Measurements from ENCODE around the gene EHMT1. TPM values are rescaled to one million over a fixed set of nuclear protein-coding genes. Genes with fewer than 3 reads are reported as not detected.
A peak's percentile ranks its signal among the peaks of the same experiment; 100 is the strongest.

EHMT1 gene
- total and polyA plus RNA-seq, 2 experiments from 2014 or later = 162 to 177 TPM

DNA sequence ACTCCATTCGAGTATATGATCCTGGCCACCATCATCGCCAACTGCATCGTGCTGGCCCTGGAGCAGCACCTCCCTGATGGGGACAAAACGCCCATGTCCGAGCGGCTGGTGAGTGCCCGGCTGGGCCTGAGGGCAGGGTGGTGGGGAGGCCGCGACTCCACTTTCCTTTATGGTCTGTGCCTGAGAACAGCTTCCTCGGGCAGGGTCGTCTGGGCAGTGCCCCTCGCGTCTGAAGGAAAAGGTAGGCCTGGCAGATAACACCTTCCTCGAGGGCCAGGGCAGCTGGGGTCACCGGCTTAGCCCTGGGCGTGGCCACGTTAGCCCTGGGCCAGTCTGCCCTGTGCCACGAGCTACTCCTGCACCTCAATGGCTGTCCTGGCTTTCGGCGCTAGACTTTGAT is 260.2 kb downstream of the EHMT1 start:
- Mint-ChIP-seq H3K36me3 (ENCODE audit: low read depth) (peaks cover 6% of the 10 kb centered on the region; the same call in 2 of the 3 replicates), H3K9me3 (peaks cover 3% of the 10 kb centered on the region), H3K4me3 (peak overlapping the region; percentile 42; the same call in 1 of the 3 replicates), H3K4me1 (peaks cover under 1% of the 10 kb centered on the region; the same call in 2 of the 3 replicates), H3K27ac (no peak overlapping the region), H3K27me3 (ENCODE audit: insufficient read depth, low read depth, poor library complexity) (peaks cover 20% of the 10 kb centered on the region)
- Histone ChIP-seq H3K36me3 (ENCODE audit: insufficient read depth) (no peaks in the 10 kb centered on the region), H3K27me3 (ENCODE audit: insufficient read depth) (peaks cover 16% of the 10 kb centered on the region; the same call in 1 of the 2 replicates), H3K27ac (ENCODE audit: low read depth) (no peak overlapping the region), H3F3A (replicated peaks; ENCODE audit: low read depth) (no peaks in the 10 kb centered on the region), H3K9me2 (ENCODE audit: insufficient read depth) (no peaks in the 10 kb centered on the region), H2AFZ (no peak overlapping the region), H3K4me2 (peak overlapping the region; percentile 79), H3K4me3 (peak overlapping the region; percentile 56), H3K4me1 (ENCODE audit: insufficient read depth) (no peaks in the 10 kb centered on the region; the same call in 1 of the 2 replicates), H4K20me1 (replicated peaks; ENCODE audit: insufficient read depth) (peaks cover 8% of the 10 kb centered on the region; the same call in 1 of the 2 replicates), H3K79me2 (replicated peaks; ENCODE audit: insufficient read depth) (no peaks in the 10 kb centered on the region)
- ATAC-seq = no peak
- TF ChIP-seq POLR2AphosphoS5 (IDR thresholded peaks at IDR 0.05; ENCODE audit: low read depth) (no peak), STAT1 (IDR thresholded peaks at IDR 0.05; ENCODE audit: unreplicated experiment) (no peak), EZH2phosphoT487 (IDR thresholded peaks at IDR 0.05; ENCODE audit: unreplicated experiment) (no peak), ZNF331 (CRISPR knock-in tag; IDR thresholded peaks at IDR 0.05; ENCODE audit: low read depth) (no peak), EZH2 (IDR thresholded peaks at IDR 0.05; ENCODE audit: low read depth, unreplicated experiment) (no peak)
- TF ChIP-seq, protein P1, sequence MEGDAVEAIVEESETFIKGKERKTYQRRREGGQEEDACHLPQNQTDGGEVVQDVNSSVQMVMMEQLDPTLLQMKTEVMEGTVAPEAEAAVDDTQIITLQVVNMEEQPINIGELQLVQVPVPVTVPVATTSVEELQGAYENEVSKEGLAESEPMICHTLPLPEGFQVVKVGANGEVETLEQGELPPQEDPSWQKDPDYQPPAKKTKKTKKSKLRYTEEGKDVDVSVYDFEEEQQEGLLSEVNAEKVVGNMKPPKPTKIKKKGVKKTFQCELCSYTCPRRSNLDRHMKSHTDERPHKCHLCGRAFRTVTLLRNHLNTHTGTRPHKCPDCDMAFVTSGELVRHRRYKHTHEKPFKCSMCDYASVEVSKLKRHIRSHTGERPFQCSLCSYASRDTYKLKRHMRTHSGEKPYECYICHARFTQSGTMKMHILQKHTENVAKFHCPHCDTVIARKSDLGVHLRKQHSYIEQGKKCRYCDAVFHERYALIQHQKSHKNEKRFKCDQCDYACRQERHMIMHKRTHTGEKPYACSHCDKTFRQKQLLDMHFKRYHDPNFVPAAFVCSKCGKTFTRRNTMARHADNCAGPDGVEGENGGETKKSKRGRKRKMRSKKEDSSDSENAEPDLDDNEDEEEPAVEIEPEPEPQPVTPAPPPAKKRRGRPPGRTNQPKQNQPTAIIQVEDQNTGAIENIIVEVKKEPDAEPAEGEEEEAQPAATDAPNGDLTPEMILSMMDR (conservative IDR thresholded peaks at IDR 0.05; ENCODE audit: low read depth in 2 of 2) = no peak
- TF ChIP-seq, protein P2, sequence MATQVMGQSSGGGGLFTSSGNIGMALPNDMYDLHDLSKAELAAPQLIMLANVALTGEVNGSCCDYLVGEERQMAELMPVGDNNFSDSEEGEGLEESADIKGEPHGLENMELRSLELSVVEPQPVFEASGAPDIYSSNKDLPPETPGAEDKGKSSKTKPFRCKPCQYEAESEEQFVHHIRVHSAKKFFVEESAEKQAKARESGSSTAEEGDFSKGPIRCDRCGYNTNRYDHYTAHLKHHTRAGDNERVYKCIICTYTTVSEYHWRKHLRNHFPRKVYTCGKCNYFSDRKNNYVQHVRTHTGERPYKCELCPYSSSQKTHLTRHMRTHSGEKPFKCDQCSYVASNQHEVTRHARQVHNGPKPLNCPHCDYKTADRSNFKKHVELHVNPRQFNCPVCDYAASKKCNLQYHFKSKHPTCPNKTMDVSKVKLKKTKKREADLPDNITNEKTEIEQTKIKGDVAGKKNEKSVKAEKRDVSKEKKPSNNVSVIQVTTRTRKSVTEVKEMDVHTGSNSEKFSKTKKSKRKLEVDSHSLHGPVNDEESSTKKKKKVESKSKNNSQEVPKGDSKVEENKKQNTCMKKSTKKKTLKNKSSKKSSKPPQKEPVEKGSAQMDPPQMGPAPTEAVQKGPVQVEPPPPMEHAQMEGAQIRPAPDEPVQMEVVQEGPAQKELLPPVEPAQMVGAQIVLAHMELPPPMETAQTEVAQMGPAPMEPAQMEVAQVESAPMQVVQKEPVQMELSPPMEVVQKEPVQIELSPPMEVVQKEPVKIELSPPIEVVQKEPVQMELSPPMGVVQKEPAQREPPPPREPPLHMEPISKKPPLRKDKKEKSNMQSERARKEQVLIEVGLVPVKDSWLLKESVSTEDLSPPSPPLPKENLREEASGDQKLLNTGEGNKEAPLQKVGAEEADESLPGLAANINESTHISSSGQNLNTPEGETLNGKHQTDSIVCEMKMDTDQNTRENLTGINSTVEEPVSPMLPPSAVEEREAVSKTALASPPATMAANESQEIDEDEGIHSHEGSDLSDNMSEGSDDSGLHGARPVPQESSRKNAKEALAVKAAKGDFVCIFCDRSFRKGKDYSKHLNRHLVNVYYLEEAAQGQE (IDR thresholded peaks at IDR 0.05; ENCODE audit: unreplicated experiment) = no peak
- DNase-seq (ENCODE audit: low spot score) = no peak

DNA sequence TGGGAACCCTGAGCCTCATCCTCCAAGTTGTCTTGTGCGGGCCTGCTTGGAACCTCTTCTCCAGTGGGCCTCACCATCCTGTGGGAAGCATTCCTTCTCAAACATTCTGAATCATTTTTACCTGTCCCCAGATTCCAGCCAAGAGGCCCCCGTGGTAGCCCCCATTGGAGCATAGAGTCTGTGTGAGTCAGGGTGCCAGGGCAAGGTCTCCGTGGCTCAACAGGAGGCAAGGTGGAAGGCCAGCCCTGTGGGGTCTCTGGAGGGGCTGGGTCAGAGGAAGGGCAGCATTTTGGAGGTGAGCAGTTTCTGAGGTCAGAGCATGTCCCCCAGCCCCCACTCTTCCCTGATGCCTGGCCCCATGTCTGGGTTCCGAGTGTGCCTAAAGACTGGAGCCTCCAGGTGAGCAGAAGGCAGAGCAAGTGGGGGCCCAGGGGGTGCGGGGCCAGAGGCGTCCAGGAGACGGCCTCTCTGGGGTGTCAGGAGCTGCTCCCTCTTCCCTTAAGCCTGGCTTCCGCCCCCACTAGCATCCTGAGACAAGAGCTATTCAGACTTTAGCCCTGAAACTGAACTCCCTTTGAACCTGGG is 260.9 kb downstream of the EHMT1 start:
- no peaks in the 10 kb centered on the region; the same call in 2 of the 3 replicates for H3K4me1 Mint-ChIP-seq
- Histone ChIP-seq H3K79me2 (replicated peaks; ENCODE audit: insufficient read depth) (no peaks in the 10 kb centered on the region), H3K4me2 (peak overlapping the region; percentile 79; the same call in 1 of the 2 replicates), H4K20me1 (replicated peaks; ENCODE audit: insufficient read depth) (peaks cover 8% of the 10 kb centered on the region; the same call in 1 of the 2 replicates), H3K9me2 (ENCODE audit: insufficient read depth) (no peaks in the 10 kb centered on the region), H2AFZ (no peak overlapping the region), H3K4me3 (no peak overlapping the region), H3K27ac (ENCODE audit: low read depth) (no peak overlapping the region), H3F3A (replicated peaks; ENCODE audit: low read depth) (no peaks in the 10 kb centered on the region), H3K4me1 (ENCODE audit: insufficient read depth) (no peaks in the 10 kb centered on the region; the same call in 1 of the 2 replicates), H3K36me3 (ENCODE audit: insufficient read depth) (no peaks in the 10 kb centered on the region), H3K27me3 (ENCODE audit: insufficient read depth) (peaks cover 16% of the 10 kb centered on the region; the same call in 1 of the 2 replicates)
- peak overlapping the region; percentile 42; the same call in 2 of the 3 replicates for H3K4me3 Mint-ChIP-seq
- ATAC-seq (no peak), DNase-seq (ENCODE audit: low spot score) (no peak)
- peaks cover 18% of the 10 kb centered on the region for H3K27me3 Mint-ChIP-seq (ENCODE audit: insufficient read depth, low read depth, poor library complexity)
- H3K36me3 Mint-ChIP-seq (ENCODE audit: low read depth) = peaks cover 6% of the 10 kb centered on the region; the same call in 2 of the 3 replicates
- no peak overlapping the region for H3K27ac Mint-ChIP-seq
- TF ChIP-seq, protein P3, sequence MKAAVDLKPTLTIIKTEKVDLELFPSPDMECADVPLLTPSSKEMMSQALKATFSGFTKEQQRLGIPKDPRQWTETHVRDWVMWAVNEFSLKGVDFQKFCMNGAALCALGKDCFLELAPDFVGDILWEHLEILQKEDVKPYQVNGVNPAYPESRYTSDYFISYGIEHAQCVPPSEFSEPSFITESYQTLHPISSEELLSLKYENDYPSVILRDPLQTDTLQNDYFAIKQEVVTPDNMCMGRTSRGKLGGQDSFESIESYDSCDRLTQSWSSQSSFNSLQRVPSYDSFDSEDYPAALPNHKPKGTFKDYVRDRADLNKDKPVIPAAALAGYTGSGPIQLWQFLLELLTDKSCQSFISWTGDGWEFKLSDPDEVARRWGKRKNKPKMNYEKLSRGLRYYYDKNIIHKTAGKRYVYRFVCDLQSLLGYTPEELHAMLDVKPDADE (IDR thresholded peaks at IDR 0.05) = no peak
- TF ChIP-seq, protein P2 (IDR thresholded peaks at IDR 0.05; ENCODE audit: unreplicated experiment) = no peak
- TF ChIP-seq, protein P1 (conservative IDR thresholded peaks at IDR 0.05; ENCODE audit: low read depth in 2 of 2) = no peak
- TF ChIP-seq JUNB (IDR thresholded peaks at IDR 0.05; ENCODE audit: unreplicated experiment) = no peak
- no peak for TF ChIP-seq NANOG (IDR thresholded peaks at IDR 0.05; ENCODE audit: borderline replicate concordance)
- no peak for TF ChIP-seq EZH2 (IDR thresholded peaks at IDR 0.05; ENCODE audit: low read depth, unreplicated experiment)
- peaks cover 3% of the 10 kb centered on the region for H3K9me3 Mint-ChIP-seq
